K562 (cell line): ENCODE measurements around the gene KANK2. TPM values are rescaled to one million over a fixed set of nuclear protein-coding genes. Genes with fewer than 3 reads are reported as not detected.

Source experiments
- ATAC-seq: fragments of 200-7000 bp; cut with Tn5 transposase; 3 replicates; pipeline ENCODE4 v1.9.1; 2020; ENCODE audit warnings: moderate library complexity
- BruUV-seq: library from RNA; stranded (reverse); fragments of 400-500 nt; replicated peaks from 2 replicates; lab custom pipeline; 2021; lab: Mats Ljungman, UMichigan
- CTCF ChIA-PET: fragments of 300-600 bp; formaldehyde crosslinking; extraction: SDS; loops from one replicate; lab custom pipeline; 2021; ENCODE audit warnings: low intra/inter-chr PET ratio; lab: Yijun Ruan, JAX
- POLR2A ChIA-PET: fragments of 300-600, 350-650 bp; sonication (Branson Sonifier 250); formaldehyde crosslinking; extraction: SDS; loops from one replicate; lab custom pipeline; 2021; ENCODE audit warnings: antibody characterized with exemption, inconsistent platforms; lab: Yijun Ruan, JAX
- DNase-seq, 4 experiments: peaks; one replicate each; pipeline versions ENCODE4 v3.0.0 to v3.0.0-alpha.2; 2011 to 2018; ENCODE audit warnings: low spot score in 3 of 4, mixed read lengths in 3 of 4; ENCODE audit errors: extremely low read depth in 1 of 4
- FAIRE-seq: peaks from 2 replicates; lab custom pipeline; 2011; peaks lifted over from hg19 to GRCh38; lab: Jason Lieb, UNC
- H2AFZ ChIP-seq: 2 replicates; pipeline ENCODE4 v1.6.0; 2011; ENCODE audit warnings: low read depth, low read length, control low read depth, inconsistent platforms
- H3K27ac ChIP-seq: fragments of 200-600 bp; 3 replicates; pipeline ENCODE4 v1.8.0; 2011; ENCODE audit warnings: low read depth, mild to moderate bottlenecking, control low read depth, inconsistent platforms, low read length, moderate library complexity, mixed read lengths; ENCODE audit errors: extremely low read depth
- H3K27me3 ChIP-seq, 2 experiments: fragments of 300-600 bp in 1 of 2; 2 replicates in 1 of 2; 3 replicates in 1 of 2; pipeline versions ENCODE4 v1.6.0 to v1.8.0; 2011; ENCODE audit warnings: inconsistent platforms in 2 of 2, low read length in 2 of 2, mild to moderate bottlenecking in 1 of 2, mixed read lengths in 1 of 2, moderate library complexity in 1 of 2; ENCODE audit not compliant: control insufficient read depth in 2 of 2, insufficient read depth in 2 of 2
- H3K36me3 ChIP-seq: fragments of 300-600 bp; 3 replicates; pipeline ENCODE4 v1.8.0; 2011; ENCODE audit warnings: mild to moderate bottlenecking, low read length, inconsistent platforms; ENCODE audit not compliant: control insufficient read depth, insufficient read depth
- H3K4me1 ChIP-seq, 2 experiments: fragments of 200-600 bp in 1 of 2; replicated peaks in 1 of 2; 2 replicates in 1 of 2; 3 replicates in 1 of 2; pipeline versions ENCODE4 v1.5.1 to v1.8.0; 2011; ENCODE audit warnings: inconsistent platforms in 2 of 2, low read length in 2 of 2, mild to moderate bottlenecking in 1 of 2, mixed read lengths in 1 of 2, moderate library complexity in 1 of 2; ENCODE audit not compliant: control insufficient read depth in 2 of 2, insufficient read depth in 2 of 2
- H3K4me2 ChIP-seq: 2 replicates; pipeline ENCODE4 v1.6.1; 2011; ENCODE audit warnings: low read length, control low read depth, inconsistent platforms, mixed read lengths; ENCODE audit not compliant: insufficient read depth
- H3K4me3 ChIP-seq: fragments of 200-600 bp; sonication (generic), shearing (Covaris generic); 2 replicates; pipeline ENCODE4 v1.5.1; 2016; ENCODE audit warnings: control low read depth, inconsistent platforms
- H3K79me2 ChIP-seq: fragments of 200-600 bp; 3 replicates; pipeline ENCODE4 v1.8.0; 2011; ENCODE audit warnings: low read length, inconsistent platforms; ENCODE audit not compliant: control insufficient read depth, insufficient read depth
- H3K9ac ChIP-seq, 2 experiments: 2 replicates each; pipeline versions ENCODE4 v1.6.0 to v1.6.1; 2011; ENCODE audit warnings: low read depth in 2 of 2, low read length in 2 of 2, control low read depth in 1 of 2, inconsistent platforms in 1 of 2, mild to moderate bottlenecking in 1 of 2, mixed read lengths in 1 of 2; ENCODE audit not compliant: insufficient read depth in 1 of 2
- H3K9me1 ChIP-seq: one replicate; pipeline ENCODE4 v1.6.0; 2011; ENCODE audit warnings: inconsistent platforms, mild to moderate bottlenecking, low read length, moderate library complexity; ENCODE audit not compliant: control insufficient read depth, insufficient read depth
- H3K9me3 ChIP-seq: replicated peaks from 2 replicates; pipeline ENCODE4 v1.5.1; 2011; ENCODE audit warnings: low read depth, low read length, inconsistent platforms; ENCODE audit not compliant: control insufficient read depth, insufficient read depth
- H4K20me1 ChIP-seq: replicated peaks from 2 replicates; pipeline ENCODE4 v1.6.1; 2011; ENCODE audit warnings: low read length, inconsistent platforms, mixed read lengths; ENCODE audit not compliant: control insufficient read depth, insufficient read depth
- ZBTB33 ChIP-seq: sonication (generic); formaldehyde crosslinking; IDR thresholded peaks from 2 replicates; pipeline ENCODE4 v1.8.1; 2023; ENCODE audit warnings: mild to moderate bottlenecking, missing genetic modification reagents
- ZEB2 ChIP-seq: fragments of 450-650 bp; IDR thresholded peaks from 2 replicates; pipeline ENCODE4 v1.6.1; 2016
- ZNF507 ChIP-seq: conservative IDR thresholded peaks from 2 replicates; pipeline ENCODE4 v1.6.1; 2017; ENCODE audit warnings: missing genetic modification characterization, missing compliant biosample characterization
- WGBS: fragments of 100-300 bp; shearing (Covaris generic); methylation state at CpG from one replicate; pipeline ENCODE4 v1.1.6; 2016; ENCODE audit warnings: low coverage, mixed read lengths; ENCODE audit not compliant: insufficient coverage; ENCODE audit errors: missing lambda C conversion rate; 5-methylcytosine and 5-hydroxymethylcytosine counted together
- in situ Hi-C: fragments of 300-500 bp; cut with MboI; formaldehyde crosslinking; loops from 4 replicates; pipeline ENCODE4 v1.15.0; 2018; ENCODE audit warnings: inconsistent platforms, mixed read lengths
- intact Hi-C: fragments of 100-400 bp; cut with micrococcal nuclease; formaldehyde crosslinking; loops from 2 replicates; pipeline ENCODE4 v1.14.2; 2022
- polyA plus RNA-seq, 8 experiments: library from polyadenylated mRNA; depleted of rRNA in 4 of 8; stranded (reverse) in 5 of 8; unstranded in 3 of 8; fragments of >200 nt; fragmentation: Nextera tagmentation in 2 of 8; fragmentation: Illumina TruSeq in 1 of 8; extraction: Ambion mirVana in 2 of 8; extraction: Trizol in 1 of 8; gene quantifications; 2 replicates each; pipeline versions ENCODE4 v1.2.1 to v1.2.3, GENCODE V29; 2011 to 2014; ENCODE audit warnings: inconsistent platforms in 1 of 8, missing spikeins in 1 of 8
- total RNA-seq, 7 experiments: library from RNA; depleted of rRNA in 6 of 7; stranded (reverse); fragments of >200 nt in 6 of 7; fragmentation: Illumina TruSeq in 2 of 7; extraction: Trizol in 2 of 7; gene quantifications; 2 replicates each; pipeline versions ENCODE4 v1.2.1 to v1.2.3, GENCODE V29; 2011 to 2021; ENCODE audit warnings: low replicate concordance in 1 of 7

Gene KANK2
- total and polyA plus RNA-seq, 9 of the 15 experiments (the other 6 are each of a cell fraction or from before 2014, with no cell fraction given) = 4.4 to 47.8 (median 21.3) TPM

GRCh38 chr19:11208561-11209471, 11.5 kb upstream of the KANK2 start:
- intact Hi-C loops = no loop called here

More at GRCh38 chr19:11208561-11209471, 11.5 kb upstream of the KANK2 start:
- ATAC-seq (no peak), FAIRE-seq (no peak), DNase-seq (no peak)
- H3K27ac ChIP-seq = no peak overlapping the region
- TF ChIP-seq ZEB2 (peak; percentile 79), ZBTB33 (CRISPR knock-in tag) (peak; percentile 91), ZNF507 (tag) (no peak)
- 74% methylated on average over 22 of the region's 38 CpGs for WGBS
- H3K9me1 ChIP-seq = no peaks in the 10 kb centered on the region
- CTCF ChIA-PET = no interaction called here
- in situ Hi-C loops = no loop called here
- no peaks in the 10 kb centered on the region for H3K9me3 ChIP-seq
- H4K20me1 ChIP-seq = no peaks in the 10 kb centered on the region
- BruUV-seq = no TSS peak
- H3K4me1 ChIP-seq = peaks cover 0 to 13% of the 10 kb centered on the region in 2 experiments; a peak in 2 of 5 replicates
- no peaks in the 10 kb centered on the region for H3K36me3 ChIP-seq
- no peak overlapping the region for H3K4me3 ChIP-seq
- no peaks in the 10 kb centered on the region for H3K79me2 ChIP-seq
- no peak overlapping the region for H3K4me2 ChIP-seq
- no peak overlapping the region; a peak in 1 of 4 replicates for H3K9ac ChIP-seq
- H3K27me3 ChIP-seq = no peaks in the 10 kb centered on the region
- no peak overlapping the region for H2AFZ ChIP-seq
- POLR2A ChIA-PET = interaction anchor here (0.5 kb wide), 1 partner anchor 845 kb away, joined by 4 read pairs; no protein-coding TSS in a partner anchor
